Mesothelial cell of epicardium (in vitro differentiated cells): ENCODE measurements around the gene FRMD4A. TPM values are rescaled to one million over a fixed set of nuclear protein-coding genes. Genes with fewer than 3 reads are reported as not detected.
A peak's percentile ranks its signal among the peaks of the same experiment; 100 is the strongest.

Source experiments
- DNase-seq, 2 experiments: peaks; one replicate each; pipeline ENCODE4 v3.0.0; 2021; ENCODE audit warnings: low spot score in 2 of 2; ENCODE audit not compliant: unreplicated experiment in 2 of 2
- H3K27ac Mint-ChIP-seq: 2 replicates; pipeline ENCODE4 v1.8.0; 2021; ENCODE audit warnings: mixed read lengths
- H3K27me3 Mint-ChIP-seq: 2 replicates; pipeline ENCODE4 v1.8.0; 2021; ENCODE audit warnings: low read depth, mixed read lengths
- H3K36me3 Mint-ChIP-seq: 2 replicates; pipeline ENCODE4 v1.8.0; 2021; ENCODE audit warnings: mixed read lengths
- H3K4me1 Mint-ChIP-seq: 2 replicates; pipeline ENCODE4 v1.8.0; 2021; ENCODE audit warnings: mixed read lengths
- H3K4me3 Mint-ChIP-seq: 2 replicates; pipeline ENCODE4 v1.8.0; 2021; ENCODE audit warnings: mild to moderate bottlenecking, moderate library complexity, mixed read lengths
- H3K9me3 Mint-ChIP-seq: 2 replicates; pipeline ENCODE4 v1.8.0; 2021; ENCODE audit warnings: mixed read lengths
- CTCF ChIP-seq: fragments of 200-600 bp; sonication (generic); IDR thresholded peaks from one replicate; pipeline ENCODE4 v1.5.0; 2021; ENCODE audit warnings: antibody characterized with exemption; ENCODE audit not compliant: unreplicated experiment
- total RNA-seq: library from RNA; stranded (reverse); gene quantifications from 3 replicates; pipeline ENCODE4 v1.2.1, GENCODE V29; 2021

FRMD4A gene
- total RNA-seq, 1 donor from 2014 or later = 45.0 TPM

DNA sequence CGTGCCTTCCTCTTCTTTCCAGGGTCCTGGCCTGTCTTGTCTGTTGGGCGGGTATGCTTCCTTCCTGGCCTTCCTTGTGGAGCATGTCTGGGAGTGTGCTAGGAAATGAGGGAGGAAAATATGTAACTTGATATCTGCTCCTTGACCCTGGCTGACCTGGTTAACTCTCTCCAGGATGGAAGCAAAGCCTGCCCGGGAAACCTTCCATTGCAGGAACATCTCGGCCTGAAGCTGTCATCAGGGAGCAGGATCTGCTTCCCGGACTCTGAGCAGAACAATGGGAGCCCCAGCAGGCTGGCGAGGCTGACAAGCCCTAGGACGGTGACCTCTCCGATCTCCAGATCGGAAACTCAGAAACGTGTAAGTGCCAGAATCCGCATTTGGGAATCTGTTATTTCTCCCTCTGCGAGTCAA, 340.3 kb downstream of the FRMD4A start:
- Mint-ChIP-seq H3K27me3 (peaks cover 2% of the 10 kb centered on the region), H3K36me3 (no peaks in the 10 kb centered on the region), H3K4me1 (peaks cover 25% of the 10 kb centered on the region), H3K27ac (peak overlapping the region; percentile 16), H3K9me3 (peaks cover 3% of the 10 kb centered on the region), H3K4me3 (no peak overlapping the region)
- no peak for DNase-seq
- TF ChIP-seq CTCF = no peak

DNA sequence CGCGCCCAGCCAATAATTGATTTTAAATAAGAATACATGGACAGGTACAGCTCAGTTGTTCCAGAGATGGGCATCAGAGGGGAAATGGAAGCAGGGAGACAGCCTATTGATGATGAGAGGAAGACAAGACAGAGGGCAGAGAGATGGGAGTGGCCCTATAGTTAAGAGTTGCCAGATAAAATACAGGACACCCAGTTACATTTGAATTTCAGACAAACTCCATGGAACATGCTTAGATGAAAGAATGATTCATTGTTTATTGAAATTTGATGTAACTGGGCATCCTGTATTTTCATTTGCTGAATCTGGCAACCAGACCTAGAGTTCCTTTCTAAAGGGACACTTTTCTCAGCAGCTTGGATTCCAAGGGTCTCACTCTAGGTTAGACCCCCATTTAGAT, 341.1 kb downstream of the FRMD4A start:
- Mint-ChIP-seq H3K27me3 (peaks cover under 1% of the 10 kb centered on the region), H3K4me1 (peaks cover 25% of the 10 kb centered on the region), H3K9me3 (peaks cover 3% of the 10 kb centered on the region), H3K27ac (no peak overlapping the region), H3K36me3 (no peaks in the 10 kb centered on the region), H3K4me3 (no peak overlapping the region)
- no peak for TF ChIP-seq CTCF
- no peak for DNase-seq

GRCh38 chr10:13987446-13987845, 343.3 kb downstream of the FRMD4A start:
- H3K9me3 Mint-ChIP-seq = peaks cover 3% of the 10 kb centered on the region
- no peak overlapping the region for H3K4me3 Mint-ChIP-seq
- no peak for TF ChIP-seq CTCF
- DNase-seq = no peak
- no peaks in the 10 kb centered on the region for H3K27me3 Mint-ChIP-seq
- H3K27ac Mint-ChIP-seq = no peak overlapping the region
- H3K4me1 Mint-ChIP-seq = peaks cover 19% of the 10 kb centered on the region
- no peaks in the 10 kb centered on the region for H3K36me3 Mint-ChIP-seq

DNA sequence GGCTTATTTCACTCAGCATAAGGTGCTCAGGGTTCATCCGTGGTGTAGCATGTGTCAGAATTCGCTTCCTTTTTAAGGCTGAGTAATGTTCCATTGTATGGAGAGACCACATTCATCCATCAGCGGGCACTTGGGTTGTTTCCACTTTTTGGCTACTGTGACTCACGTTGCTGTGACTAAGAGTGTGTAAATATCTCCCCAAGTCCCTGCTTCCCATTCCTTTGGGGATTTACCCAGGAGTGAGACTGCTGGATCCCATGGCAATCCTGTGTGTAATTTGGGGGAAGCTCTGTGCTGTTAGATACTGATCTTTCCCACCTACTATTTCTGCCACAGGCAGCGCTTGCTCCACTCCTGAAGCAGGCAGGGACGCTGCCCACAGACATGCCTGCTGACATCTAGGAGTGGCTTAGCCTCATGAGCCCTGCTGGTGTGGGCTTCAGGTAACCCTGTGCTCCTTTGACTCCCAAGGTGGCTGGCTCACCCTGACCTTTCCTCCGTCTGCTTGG, 346.0 kb downstream of the FRMD4A start:
- H3K27ac Mint-ChIP-seq = no peak overlapping the region
- H3K27me3 Mint-ChIP-seq = no peaks in the 10 kb centered on the region
- peaks cover 3% of the 10 kb centered on the region for H3K9me3 Mint-ChIP-seq
- no peak for TF ChIP-seq CTCF
- peaks cover 5% of the 10 kb centered on the region for H3K4me1 Mint-ChIP-seq
- no peak for DNase-seq
- no peaks in the 10 kb centered on the region for H3K36me3 Mint-ChIP-seq
- H3K4me3 Mint-ChIP-seq = no peak overlapping the region

DNA sequence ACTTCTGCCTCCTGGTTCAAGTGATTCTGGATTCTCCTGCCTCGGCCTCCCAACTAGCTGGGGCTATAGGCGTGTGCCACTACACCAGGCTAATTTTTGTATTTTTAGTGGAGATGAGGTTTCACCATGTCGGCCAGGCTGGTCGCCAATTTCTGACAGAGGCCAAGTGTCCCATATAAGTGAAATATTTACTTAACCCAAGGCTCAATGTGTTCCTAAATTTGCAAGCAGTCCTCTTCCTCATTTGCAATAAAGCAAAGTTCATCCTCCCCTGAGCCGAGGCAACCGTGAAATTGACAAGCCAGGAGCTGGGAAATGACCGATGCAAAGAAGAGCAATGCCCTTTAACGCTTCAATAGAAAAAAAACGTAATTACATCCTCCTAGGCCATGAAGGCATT, 347.7 kb downstream of the FRMD4A start:
- Mint-ChIP-seq H3K9me3 (no peaks in the 10 kb centered on the region), H3K4me3 (no peak overlapping the region), H3K4me1 (peaks cover 11% of the 10 kb centered on the region), H3K36me3 (no peaks in the 10 kb centered on the region), H3K27me3 (no peaks in the 10 kb centered on the region), H3K27ac (no peak overlapping the region)
- DNase-seq = no peak
- no peak for TF ChIP-seq CTCF

- no peak for TF ChIP-seq CTCF
- H3K4me1 Mint-ChIP-seq = peaks cover 13% of the 10 kb centered on the region
Measured at GRCh38 chr10:13978533-13979115, 352.1 kb downstream of the FRMD4A start.

More at GRCh38 chr10:13978533-13979115, 352.1 kb downstream of the FRMD4A start:
- Mint-ChIP-seq H3K4me3 (no peak overlapping the region), H3K27me3 (no peaks in the 10 kb centered on the region), H3K9me3 (peaks cover 4% of the 10 kb centered on the region), H3K27ac (no peak overlapping the region), H3K36me3 (no peaks in the 10 kb centered on the region)
- no peak for DNase-seq
